ENCODE results near the gene PICALM.

Gene PICALM

GRCh38 chr11:86079421-86079820 is 10.5 kb upstream of the PICALM start:
- DNase-seq: no peak

GRCh38 chr11:86073948-86074347 is 5.1 kb upstream of the PICALM start:
- DNase-seq: no peak

- DNase-seq: no peak
Measured at GRCh38 chr11:86072211-86072610, 3.3 kb upstream of the PICALM start.

- DNase-seq: no peak
Measured at GRCh38 chr11:86070142-86071056, 1.5 kb upstream of the PICALM start.

GRCh38 chr11:86069408-86070101 is 671 bp upstream of the PICALM start:
- DNase-seq: no peak

- peak; percentile 13 to 34 for DNase-seq
Measured at GRCh38 chr11:86068138-86068871, 579 bp downstream of the PICALM start.

GRCh38 chr11:86067851-86068137 is 1.1 kb downstream of the PICALM start:
- DNase-seq: no peak

- no peak for DNase-seq
Measured at GRCh38 chr11:86067009-86067850, 1.7 kb downstream of the PICALM start.

GRCh38 chr11:86066657-86067008 is 2.3 kb downstream of the PICALM start:
- no peak for DNase-seq

GRCh38 chr11:86066033-86066432 is 2.9 kb downstream of the PICALM start:
- no peak for DNase-seq

- DNase-seq: no peak
Measured at GRCh38 chr11:86064220-86064803, 4.6 kb downstream of the PICALM start.

GRCh38 chr11:86063536-86063935 is 5.3 kb downstream of the PICALM start:
- DNase-seq: no peak

GRCh38 chr11:86062719-86063118 is 6.2 kb downstream of the PICALM start:
- no peak for DNase-seq

- DNase-seq: no peak
Measured at GRCh38 chr11:86061483-86062205, 7.2 kb downstream of the PICALM start.

- DNase-seq: no peak
Measured at GRCh38 chr11:86060544-86060943, 8.3 kb downstream of the PICALM start.

- DNase-seq: no peak
Measured at GRCh38 chr11:86058360-86058759, 10.5 kb downstream of the PICALM start.

GRCh38 chr11:86056351-86056854 is 12.5 kb downstream of the PICALM start:
- DNase-seq: no peak

GRCh38 chr11:86052693-86053641 is 15.9 kb downstream of the PICALM start:
- DNase-seq: no peak

GRCh38 chr11:86050196-86050709 is 18.6 kb downstream of the PICALM start:
- DNase-seq: no peak
